ENCODE measurements around the gene PHLDA3. TPM values are rescaled to one million over a fixed set of nuclear protein-coding genes. Genes with fewer than 3 reads are reported as not detected.
"Not testable (repeated sequence)": the region's sequence is repeated elsewhere in the genome, so short reads cannot be mapped to it uniquely, and the experiment has no call there.

The PHLDA3 gene
- total RNA-seq, 1 experiment from 2014 or later: 3.4 TPM

GRCh38 chr1:201498621-201499020 is 29.6 kb upstream of the PHLDA3 start:
- no peaks in the 10 kb centered on the region; the same call in 1 of the 2 replicates for H3K36me3 ChIP-seq (replicated peaks; ENCODE audit: control insufficient read depth, insufficient read depth, low read length)
- H3K4me3 ChIP-seq (ENCODE audit: insufficient read depth, low read depth, low read length): no peak overlapping the region
- DNase-seq: no peak
- peaks cover 1% of the 10 kb centered on the region; the same call in 1 of the 2 replicates for H3K27me3 ChIP-seq (ENCODE audit: control insufficient read depth, insufficient read depth, low read length)

- peaks cover 1% of the 10 kb centered on the region; the same call in 1 of the 2 replicates for H3K27me3 ChIP-seq (ENCODE audit: control insufficient read depth, insufficient read depth, low read length)
- H3K36me3 ChIP-seq (replicated peaks; ENCODE audit: control insufficient read depth, insufficient read depth, low read length): no peaks in the 10 kb centered on the region; the same call in 1 of the 2 replicates
- H3K4me3 ChIP-seq (ENCODE audit: insufficient read depth, low read depth, low read length): no peak overlapping the region
- DNase-seq: no peak
Observed at GRCh38 chr1:201497935-201498509, 29.0 kb upstream of the PHLDA3 start.

- no peaks in the 10 kb centered on the region; the same call in 1 of the 2 replicates for H3K36me3 ChIP-seq (replicated peaks; ENCODE audit: control insufficient read depth, insufficient read depth, low read length)
- DNase-seq: no peak
- H3K4me3 ChIP-seq (ENCODE audit: insufficient read depth, low read depth, low read length): no peak overlapping the region
- H3K27me3 ChIP-seq (ENCODE audit: control insufficient read depth, insufficient read depth, low read length): peaks cover 1% of the 10 kb centered on the region; the same call in 1 of the 2 replicates
Observed at GRCh38 chr1:201496296-201496690, 27.3 kb upstream of the PHLDA3 start.

GRCh38 chr1:201495551-201496295 is 26.7 kb upstream of the PHLDA3 start:
- H3K27me3 ChIP-seq (ENCODE audit: control insufficient read depth, insufficient read depth, low read length): peaks cover 1% of the 10 kb centered on the region; the same call in 1 of the 2 replicates
- no peak for DNase-seq
- no peak overlapping the region for H3K4me3 ChIP-seq (ENCODE audit: insufficient read depth, low read depth, low read length)
- H3K36me3 ChIP-seq (replicated peaks; ENCODE audit: control insufficient read depth, insufficient read depth, low read length): no peaks in the 10 kb centered on the region; the same call in 1 of the 2 replicates

GRCh38 chr1:201493757-201494617 is 25.0 kb upstream of the PHLDA3 start:
- DNase-seq: no peak
- no peak overlapping the region for H3K4me3 ChIP-seq (ENCODE audit: insufficient read depth, low read depth, low read length)
- H3K27me3 ChIP-seq (ENCODE audit: control insufficient read depth, insufficient read depth, low read length): peaks cover 1% of the 10 kb centered on the region; the same call in 1 of the 2 replicates
- H3K36me3 ChIP-seq (replicated peaks; ENCODE audit: control insufficient read depth, insufficient read depth, low read length): no peaks in the 10 kb centered on the region; the same call in 1 of the 2 replicates

GRCh38 chr1:201493026-201493656 is 24.2 kb upstream of the PHLDA3 start:
- not testable (repeated sequence) for H3K27me3 ChIP-seq (ENCODE audit: control insufficient read depth, insufficient read depth, low read length); H3K4me3 ChIP-seq (ENCODE audit: insufficient read depth, low read depth, low read length); H3K36me3 ChIP-seq (replicated peaks; ENCODE audit: control insufficient read depth, insufficient read depth, low read length); DNase-seq

GRCh38 chr1:201491896-201492511 is 23.0 kb upstream of the PHLDA3 start:
- Histone ChIP-seq H3K36me3 (replicated peaks; ENCODE audit: control insufficient read depth, insufficient read depth, low read length) (no peaks in the 10 kb centered on the region; the same call in 1 of the 2 replicates), H3K4me3 (ENCODE audit: insufficient read depth, low read depth, low read length) (no peak overlapping the region), H3K27me3 (ENCODE audit: control insufficient read depth, insufficient read depth, low read length) (no peaks in the 10 kb centered on the region)
- no peak for DNase-seq

GRCh38 chr1:201490708-201491131 is 21.7 kb upstream of the PHLDA3 start:
- Histone ChIP-seq H3K4me3 (ENCODE audit: insufficient read depth, low read depth, low read length) (no peak overlapping the region), H3K36me3 (replicated peaks; ENCODE audit: control insufficient read depth, insufficient read depth, low read length) (no peaks in the 10 kb centered on the region; the same call in 1 of the 2 replicates), H3K27me3 (ENCODE audit: control insufficient read depth, insufficient read depth, low read length) (no peaks in the 10 kb centered on the region)
- no peak for DNase-seq

- no peaks in the 10 kb centered on the region; the same call in 1 of the 2 replicates for H3K36me3 ChIP-seq (replicated peaks; ENCODE audit: control insufficient read depth, insufficient read depth, low read length)
- no peaks in the 10 kb centered on the region for H3K27me3 ChIP-seq (ENCODE audit: control insufficient read depth, insufficient read depth, low read length)
- no peak overlapping the region for H3K4me3 ChIP-seq (ENCODE audit: insufficient read depth, low read depth, low read length)
- no peak for DNase-seq
Observed at GRCh38 chr1:201489643-201490261, 20.8 kb upstream of the PHLDA3 start.

- DNase-seq: no peak
- no peak overlapping the region for H3K4me3 ChIP-seq (ENCODE audit: insufficient read depth, low read depth, low read length)
- H3K36me3 ChIP-seq (replicated peaks; ENCODE audit: control insufficient read depth, insufficient read depth, low read length): no peaks in the 10 kb centered on the region; the same call in 1 of the 2 replicates
- H3K27me3 ChIP-seq (ENCODE audit: control insufficient read depth, insufficient read depth, low read length): no peaks in the 10 kb centered on the region
Observed at GRCh38 chr1:201488830-201489589, 20.0 kb upstream of the PHLDA3 start.

GRCh38 chr1:201487742-201488141 is 18.8 kb upstream of the PHLDA3 start:
- no peak for DNase-seq
- Histone ChIP-seq H3K36me3 (replicated peaks; ENCODE audit: control insufficient read depth, insufficient read depth, low read length) (no peaks in the 10 kb centered on the region; the same call in 1 of the 2 replicates), H3K27me3 (ENCODE audit: control insufficient read depth, insufficient read depth, low read length) (no peaks in the 10 kb centered on the region; the same call in 1 of the 2 replicates), H3K4me3 (ENCODE audit: insufficient read depth, low read depth, low read length) (no peak overlapping the region)

- DNase-seq: no peak
- no peaks in the 10 kb centered on the region; the same call in 1 of the 2 replicates for H3K36me3 ChIP-seq (replicated peaks; ENCODE audit: control insufficient read depth, insufficient read depth, low read length)
- peaks cover 8% of the 10 kb centered on the region for H3K27me3 ChIP-seq (ENCODE audit: control insufficient read depth, insufficient read depth, low read length)
- no peak overlapping the region for H3K4me3 ChIP-seq (ENCODE audit: insufficient read depth, low read depth, low read length)
Observed at GRCh38 chr1:201486187-201486586, 17.2 kb upstream of the PHLDA3 start.
